Putamen (tissue), 1 donor: ENCODE data around the gene HTRA1.

Source experiments
- DNase-seq: peaks from one replicate; pipeline ENCODE4 v3.0.0-alpha.2; 2016; ENCODE audit warnings: low spot score

The HTRA1 gene

DNA sequence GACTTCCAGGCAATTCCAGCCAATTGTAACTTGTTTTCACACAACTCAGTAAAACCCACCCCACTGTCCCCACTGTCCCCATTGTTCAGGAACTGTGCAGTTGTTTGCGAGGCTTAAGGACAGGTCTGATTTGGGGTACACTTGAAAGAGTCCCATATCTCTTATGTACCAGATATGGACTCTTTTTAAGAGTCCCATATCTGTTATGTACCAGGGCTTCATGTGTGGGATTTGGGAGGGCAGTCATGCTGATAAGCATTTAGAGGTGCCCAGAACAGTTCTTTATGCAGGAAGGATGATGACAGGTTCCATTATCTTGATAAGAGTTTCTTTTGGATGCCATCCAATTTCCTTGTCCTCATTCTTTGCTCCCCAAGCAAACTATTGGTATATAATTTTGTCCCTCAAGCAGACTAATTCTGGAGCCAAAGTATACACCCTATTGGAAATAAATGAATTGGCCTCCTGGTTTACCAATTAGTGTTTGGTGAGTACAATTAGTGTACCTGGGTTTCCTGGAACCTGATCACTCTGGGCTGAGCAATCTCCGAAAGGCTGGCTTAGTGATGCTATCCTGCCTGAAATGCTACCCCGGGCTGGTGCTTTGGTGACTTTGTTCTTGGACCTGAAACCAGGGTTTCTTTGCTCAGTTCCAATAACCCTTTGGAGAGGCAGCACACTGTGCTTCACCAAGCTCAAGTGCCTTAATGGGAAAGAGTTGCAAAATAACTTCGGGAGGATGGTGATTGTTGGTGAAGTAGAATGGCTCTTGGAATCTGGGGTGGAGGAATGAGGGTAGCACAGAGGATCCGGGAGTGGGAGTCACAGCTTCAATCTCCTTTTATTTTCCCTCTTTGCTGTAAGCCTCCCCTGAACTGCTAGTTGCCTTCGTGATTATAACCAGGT, 93.0 kb downstream of the HTRA1 start:
- no peak for DNase-seq

DNA sequence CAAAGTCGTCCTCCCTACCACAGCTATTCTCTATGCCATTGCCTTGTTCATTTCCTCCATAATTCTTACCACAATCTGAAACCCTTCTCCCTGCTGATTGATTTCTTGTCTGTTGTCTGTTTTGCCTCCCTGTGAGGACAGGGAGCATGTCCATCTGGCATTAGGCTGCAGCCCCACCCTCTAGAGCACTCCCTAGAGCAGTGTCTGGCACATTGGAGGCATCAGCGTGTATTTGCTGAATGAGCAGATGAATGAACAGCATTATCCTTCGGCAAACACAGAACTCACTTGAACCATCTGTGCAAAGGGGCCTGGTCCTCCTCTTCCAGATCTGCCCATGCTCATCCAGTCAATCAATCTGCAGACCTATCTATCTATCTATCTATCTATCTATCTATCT, 94.1 kb downstream of the HTRA1 start:
- DNase-seq, result no peak

- DNase-seq, result no peak
Measured at GRCh38 chr10:122557516-122557915, 96.2 kb downstream of the HTRA1 start.

- no peak for DNase-seq
Measured at GRCh38 chr10:122558452-122558851, 97.1 kb downstream of the HTRA1 start.

GRCh38 chr10:122559228-122559627, 97.9 kb downstream of the HTRA1 start:
- DNase-seq, result no peak

GRCh38 chr10:122560279-122560804, 99.0 kb downstream of the HTRA1 start, which contains the start of gene DMBT1:
DMBT1 (plus strand) TSS chr10:122560754; CDS start chr10:122560771, 17 bp downstream.
- no peak for DNase-seq

DNA sequence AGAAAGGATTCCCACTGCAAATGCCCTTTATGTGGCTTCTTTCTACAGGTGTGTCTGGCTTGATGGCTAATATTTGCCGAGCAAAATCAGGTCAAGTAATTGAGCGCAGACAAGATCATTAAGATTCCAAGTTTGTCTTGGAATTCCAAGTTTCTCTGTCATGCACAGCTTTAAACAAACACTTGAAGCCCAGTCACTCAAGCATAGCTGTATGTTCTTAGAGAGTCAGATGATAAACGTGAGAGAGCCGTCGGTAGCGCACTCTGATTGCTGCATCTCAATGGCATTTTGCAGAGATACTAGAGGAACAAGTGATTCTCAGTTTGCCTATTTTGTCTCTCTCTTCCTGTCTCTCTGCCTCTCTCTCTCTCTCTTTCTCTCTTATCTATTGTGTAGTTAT, 99.9 kb downstream of the HTRA1 start:
- no peak for DNase-seq

- no peak for DNase-seq
Measured at GRCh38 chr10:122561792-122562191, 100.4 kb downstream of the HTRA1 start.
